T-helper 1 cell treated with Interleukin-12 subunit alpha and Interleukin-12 subunit beta and Interleukin-4 antibody, amounts not matched to agents 30 μg/mL and 1 μg/mL, for 36 hours (primary cell): Measurements from ENCODE around the gene FLVCR2.
A peak's percentile ranks its signal among the peaks of the same experiment; 100 is the strongest.

Experiments used
- H3K27ac Mint-ChIP-seq: one replicate; pipeline ENCODE4 v1.8.0; 2021; ENCODE audit warnings: mild to moderate bottlenecking, mixed read lengths
- H3K27me3 Mint-ChIP-seq: one replicate; pipeline ENCODE4 v1.8.0; 2021; ENCODE audit warnings: low read depth, mixed read lengths
- H3K36me3 Mint-ChIP-seq: one replicate; pipeline ENCODE4 v1.8.0; 2021; ENCODE audit warnings: low read depth, mixed read lengths
- H3K4me1 Mint-ChIP-seq: one replicate; pipeline ENCODE4 v1.8.0; 2021; ENCODE audit warnings: low read depth, mixed read lengths
- H3K4me3 Mint-ChIP-seq: one replicate; pipeline ENCODE4 v1.8.0; 2021; ENCODE audit warnings: mild to moderate bottlenecking, moderate library complexity, mixed read lengths
- H3K9me3 Mint-ChIP-seq: one replicate; pipeline ENCODE4 v1.8.0; 2021; ENCODE audit warnings: mixed read lengths

Gene FLVCR2

GRCh38 chr14:75545907-75546306 lies 32.5 kb upstream of the FLVCR2 start:
- Mint-ChIP-seq H3K4me1 (peaks cover 52% of the 10 kb centered on the region), H3K4me3 (no peak overlapping the region), H3K27ac (peak overlapping the region; percentile 36), H3K36me3 (peaks cover 41% of the 10 kb centered on the region), H3K27me3 (no peaks in the 10 kb centered on the region), H3K9me3 (no peaks in the 10 kb centered on the region)

GRCh38 chr14:75547552-75548250 lies 30.7 kb upstream of the FLVCR2 start:
- Mint-ChIP-seq H3K4me3 (no peak overlapping the region), H3K9me3 (no peaks in the 10 kb centered on the region), H3K4me1 (peaks cover 47% of the 10 kb centered on the region), H3K36me3 (peaks cover 45% of the 10 kb centered on the region), H3K27me3 (no peaks in the 10 kb centered on the region), H3K27ac (peak overlapping the region; percentile 68)

GRCh38 chr14:75548544-75548943 lies 29.9 kb upstream of the FLVCR2 start:
- Mint-ChIP-seq H3K4me3 (no peak overlapping the region), H3K36me3 (peaks cover 45% of the 10 kb centered on the region), H3K4me1 (peaks cover 46% of the 10 kb centered on the region), H3K27me3 (no peaks in the 10 kb centered on the region), H3K9me3 (no peaks in the 10 kb centered on the region), H3K27ac (peak overlapping the region; percentile 68)

GRCh38 chr14:75549169-75549568 lies 29.3 kb upstream of the FLVCR2 start:
- H3K27ac Mint-ChIP-seq = no peak overlapping the region
- no peaks in the 10 kb centered on the region for H3K27me3 Mint-ChIP-seq
- peaks cover 46% of the 10 kb centered on the region for H3K4me1 Mint-ChIP-seq
- H3K9me3 Mint-ChIP-seq = no peaks in the 10 kb centered on the region
- H3K4me3 Mint-ChIP-seq = no peak overlapping the region
- H3K36me3 Mint-ChIP-seq = peaks cover 47% of the 10 kb centered on the region

- peaks cover 49% of the 10 kb centered on the region for H3K4me1 Mint-ChIP-seq
- no peaks in the 10 kb centered on the region for H3K9me3 Mint-ChIP-seq
- no peaks in the 10 kb centered on the region for H3K27me3 Mint-ChIP-seq
- H3K36me3 Mint-ChIP-seq = peaks cover 47% of the 10 kb centered on the region
- H3K27ac Mint-ChIP-seq = no peak overlapping the region
- H3K4me3 Mint-ChIP-seq = no peak overlapping the region
Measured at GRCh38 chr14:75551021-75551420, 27.4 kb upstream of the FLVCR2 start.

GRCh38 chr14:75553157-75553556 lies 25.3 kb upstream of the FLVCR2 start:
- Mint-ChIP-seq H3K4me3 (no peak overlapping the region), H3K36me3 (peaks cover 32% of the 10 kb centered on the region), H3K27ac (no peak overlapping the region), H3K9me3 (peaks cover 9% of the 10 kb centered on the region), H3K4me1 (peaks cover 46% of the 10 kb centered on the region), H3K27me3 (no peaks in the 10 kb centered on the region)

GRCh38 chr14:75553761-75554364 lies 24.6 kb upstream of the FLVCR2 start:
- Mint-ChIP-seq H3K27me3 (no peaks in the 10 kb centered on the region), H3K4me3 (no peak overlapping the region), H3K4me1 (peaks cover 47% of the 10 kb centered on the region), H3K36me3 (peaks cover 25% of the 10 kb centered on the region), H3K9me3 (peaks cover 9% of the 10 kb centered on the region), H3K27ac (no peak overlapping the region)

GRCh38 chr14:75554482-75554881 lies 23.9 kb upstream of the FLVCR2 start:
- no peaks in the 10 kb centered on the region for H3K27me3 Mint-ChIP-seq
- peaks cover 46% of the 10 kb centered on the region for H3K4me1 Mint-ChIP-seq
- no peak overlapping the region for H3K27ac Mint-ChIP-seq
- peaks cover 9% of the 10 kb centered on the region for H3K9me3 Mint-ChIP-seq
- H3K4me3 Mint-ChIP-seq = no peak overlapping the region
- peaks cover 20% of the 10 kb centered on the region for H3K36me3 Mint-ChIP-seq

- H3K4me1 Mint-ChIP-seq = peaks cover 59% of the 10 kb centered on the region
- peaks cover 9% of the 10 kb centered on the region for H3K9me3 Mint-ChIP-seq
- no peaks in the 10 kb centered on the region for H3K27me3 Mint-ChIP-seq
- peak overlapping the region; percentile 61 for H3K27ac Mint-ChIP-seq
- H3K4me3 Mint-ChIP-seq = no peak overlapping the region
- H3K36me3 Mint-ChIP-seq = peaks cover 10% of the 10 kb centered on the region
Measured at GRCh38 chr14:75558440-75558839, 20.0 kb upstream of the FLVCR2 start.

- peak overlapping the region; percentile 48 for H3K4me3 Mint-ChIP-seq
- peaks cover 9% of the 10 kb centered on the region for H3K9me3 Mint-ChIP-seq
- no peaks in the 10 kb centered on the region for H3K27me3 Mint-ChIP-seq
- peaks cover 8% of the 10 kb centered on the region for H3K36me3 Mint-ChIP-seq
- H3K4me1 Mint-ChIP-seq = peaks cover 55% of the 10 kb centered on the region
- H3K27ac Mint-ChIP-seq = peak overlapping the region; percentile 88
Measured at GRCh38 chr14:75559045-75559444, 19.4 kb upstream of the FLVCR2 start.

- peaks cover 52% of the 10 kb centered on the region for H3K4me1 Mint-ChIP-seq
- peak overlapping the region; percentile 48 for H3K4me3 Mint-ChIP-seq
- no peaks in the 10 kb centered on the region for H3K27me3 Mint-ChIP-seq
- peaks cover 6% of the 10 kb centered on the region for H3K36me3 Mint-ChIP-seq
- peak overlapping the region; percentile 88 for H3K27ac Mint-ChIP-seq
- peaks cover 9% of the 10 kb centered on the region for H3K9me3 Mint-ChIP-seq
Measured at GRCh38 chr14:75559451-75560222, 18.8 kb upstream of the FLVCR2 start.

- peaks cover 54% of the 10 kb centered on the region for H3K4me1 Mint-ChIP-seq
- peaks cover 3% of the 10 kb centered on the region for H3K36me3 Mint-ChIP-seq
- peaks cover 9% of the 10 kb centered on the region for H3K9me3 Mint-ChIP-seq
- H3K4me3 Mint-ChIP-seq = peak overlapping the region; percentile 43
- peak overlapping the region; percentile 64 for H3K27ac Mint-ChIP-seq
- no peaks in the 10 kb centered on the region for H3K27me3 Mint-ChIP-seq
Measured at GRCh38 chr14:75561013-75561432, 17.4 kb upstream of the FLVCR2 start.

GRCh38 chr14:75562089-75562488 lies 16.3 kb upstream of the FLVCR2 start:
- peak overlapping the region; percentile 72 for H3K27ac Mint-ChIP-seq

GRCh38 chr14:75562489-75562888 lies 15.9 kb upstream of the FLVCR2 start:
- peaks cover 60% of the 10 kb centered on the region for H3K4me1 Mint-ChIP-seq
- H3K27ac Mint-ChIP-seq = peak overlapping the region; percentile 72
- H3K36me3 Mint-ChIP-seq = peaks cover 6% of the 10 kb centered on the region
- H3K27me3 Mint-ChIP-seq = no peaks in the 10 kb centered on the region
- no peaks in the 10 kb centered on the region for H3K9me3 Mint-ChIP-seq
- no peak overlapping the region for H3K4me3 Mint-ChIP-seq

More at GRCh38 chr14:75562089-75562488, 16.3 kb upstream of the FLVCR2 start:
- H3K4me3 Mint-ChIP-seq = no peak overlapping the region
- H3K27me3 Mint-ChIP-seq = no peaks in the 10 kb centered on the region
- peaks cover 60% of the 10 kb centered on the region for H3K4me1 Mint-ChIP-seq
- H3K9me3 Mint-ChIP-seq = peaks cover under 1% of the 10 kb centered on the region
- peaks cover 6% of the 10 kb centered on the region for H3K36me3 Mint-ChIP-seq

GRCh38 chr14:75563931-75564330 lies 14.5 kb upstream of the FLVCR2 start:
- Mint-ChIP-seq H3K9me3 (no peaks in the 10 kb centered on the region), H3K4me3 (no peak overlapping the region), H3K27me3 (no peaks in the 10 kb centered on the region), H3K4me1 (peaks cover 64% of the 10 kb centered on the region), H3K36me3 (peaks cover 4% of the 10 kb centered on the region), H3K27ac (no peak overlapping the region)
